ENCODE measurements around the gene ATG10.
A peak's percentile ranks its signal among the peaks of the same experiment; 100 is the strongest.
"Not testable (repeated sequence)": the region's sequence is repeated elsewhere in the genome, so short reads cannot be mapped to it uniquely, and the experiment has no call there.

ATG10 gene

DNA sequence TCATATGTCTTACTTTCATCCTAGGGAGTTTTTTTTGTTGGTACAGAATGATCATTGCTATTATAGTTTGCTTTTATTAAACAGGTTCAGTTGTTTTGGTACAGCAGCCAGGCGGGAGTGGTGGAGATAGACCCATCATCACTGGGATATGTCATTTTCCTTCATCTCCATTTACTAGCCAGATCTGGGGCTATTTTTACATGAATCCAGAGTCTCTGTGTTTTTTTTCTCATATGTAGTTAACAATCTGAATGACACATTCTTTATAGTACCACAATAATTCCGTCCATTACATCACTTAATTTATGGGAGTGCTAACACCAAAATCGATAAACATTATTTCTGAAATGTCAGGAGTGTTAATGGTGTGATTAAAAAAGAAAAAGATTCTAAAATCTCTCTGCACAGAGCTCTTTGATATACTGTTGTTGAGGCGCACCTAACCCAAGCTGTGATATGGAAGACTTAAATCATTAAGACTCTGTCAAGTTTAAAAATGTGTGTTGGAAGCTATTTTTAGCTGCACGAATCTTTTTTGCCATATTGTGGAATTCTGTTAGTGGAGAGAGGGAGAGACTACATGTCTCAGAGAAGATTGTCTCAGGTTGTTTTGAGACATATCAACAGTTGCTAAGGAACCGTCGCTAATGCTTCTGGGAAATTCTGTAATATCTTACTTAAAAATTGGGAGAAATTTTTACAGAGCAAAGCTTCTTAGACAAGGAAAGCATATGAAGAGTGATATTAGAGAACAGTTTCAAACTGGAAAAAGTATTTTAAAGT, 246.7 kb downstream of the ATG10 start:
- DNase-seq (ENCODE audit: low read depth, low spot score) = no peak

DNA sequence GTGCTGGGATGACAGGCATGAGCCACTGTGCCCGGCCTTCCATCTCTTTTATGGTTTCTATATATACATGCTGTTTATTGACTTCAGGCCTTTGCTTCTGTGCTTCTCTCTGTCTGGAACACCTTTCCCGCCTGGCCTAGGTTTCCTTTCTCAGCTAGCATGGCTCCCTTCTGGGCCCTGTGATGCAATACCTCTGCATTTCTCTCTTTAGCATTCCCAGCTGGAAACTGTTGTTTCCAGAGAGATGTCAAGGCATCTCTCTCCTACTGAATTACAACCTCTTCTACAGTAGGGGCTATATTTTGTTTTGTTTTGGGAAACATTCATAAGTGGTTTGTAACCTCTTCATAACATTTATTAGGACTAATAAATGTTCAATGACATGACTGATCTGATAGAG, 249.2 kb downstream of the ATG10 start:
- DNase-seq (ENCODE audit: low read depth, low spot score) = no peak

DNA sequence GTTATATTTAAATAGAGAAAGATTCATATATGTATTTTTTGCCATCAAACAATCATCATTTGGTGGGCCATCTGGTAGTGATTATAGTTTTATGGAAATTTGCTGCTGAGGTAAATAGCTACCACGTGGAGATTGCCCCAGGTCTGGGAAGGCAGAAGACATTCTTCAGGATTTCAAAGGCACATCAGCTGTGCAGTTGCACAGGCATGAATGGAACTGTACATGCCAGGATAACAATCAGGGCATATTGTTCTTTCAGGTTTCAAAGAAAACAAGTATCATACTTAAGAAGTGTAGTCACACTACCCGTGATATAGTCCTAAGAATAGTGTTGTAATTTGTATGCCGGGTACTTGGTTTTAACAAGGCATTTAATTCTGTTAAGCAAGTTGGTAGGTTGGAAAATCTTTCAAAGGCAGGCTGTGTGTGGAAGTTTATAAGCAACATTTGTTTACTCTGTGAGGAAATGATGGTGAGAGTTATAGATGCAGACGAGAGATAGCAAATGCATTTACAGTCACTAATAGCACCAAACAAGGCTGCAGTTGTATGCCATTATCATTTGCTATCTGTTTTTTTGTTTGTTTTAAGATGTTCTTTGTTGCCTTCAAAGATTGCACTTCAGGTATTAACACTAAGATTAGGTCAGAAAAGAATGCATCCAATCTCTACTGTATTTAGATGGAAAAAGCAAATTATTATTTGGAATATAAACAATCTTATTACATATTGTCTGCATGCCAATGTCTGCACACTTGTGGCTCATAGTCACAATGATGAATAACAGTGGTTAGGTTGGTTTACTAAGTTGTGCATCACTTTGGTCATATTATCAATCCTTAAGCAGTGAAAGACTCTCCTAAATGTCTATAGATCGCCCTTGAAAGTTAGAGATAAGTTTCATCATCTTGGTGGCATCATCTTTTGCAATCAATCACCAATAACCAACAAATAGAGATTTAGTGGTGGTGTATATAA, 251.1 kb downstream of the ATG10 start:
- no peak for DNase-seq (ENCODE audit: low read depth, low spot score)

DNA sequence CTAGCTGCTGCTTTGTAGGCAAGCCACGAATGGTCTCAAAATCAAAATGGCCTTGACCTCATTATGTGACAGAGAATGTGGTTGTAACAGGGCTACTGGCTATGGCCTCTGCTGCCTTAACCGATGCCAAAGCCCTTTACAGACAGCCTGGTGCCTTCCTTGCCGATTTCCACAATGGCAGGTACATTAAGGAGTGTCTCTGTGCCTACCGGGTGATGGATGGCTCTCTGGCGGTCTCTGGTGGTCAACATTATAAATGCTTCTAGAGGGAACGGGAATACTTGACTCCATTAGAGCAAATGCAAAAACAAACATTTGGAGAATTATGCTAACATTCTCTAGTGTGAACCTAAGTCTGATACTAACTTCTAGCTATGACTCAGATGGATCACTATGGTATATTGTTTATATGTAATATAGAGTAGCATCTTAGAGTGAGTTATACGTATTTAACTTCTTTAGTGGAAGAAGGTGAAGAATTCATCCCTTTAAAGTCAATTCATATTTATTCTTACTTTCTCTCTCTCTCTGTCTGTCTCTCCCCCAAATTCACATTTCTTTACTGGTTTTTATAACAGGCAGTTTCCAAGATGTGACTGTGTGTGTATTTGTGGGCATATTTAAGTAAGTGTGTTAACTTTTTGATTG, 253.8 kb downstream of the ATG10 start:
- DNase-seq (ENCODE audit: low read depth, low spot score) = peak; percentile 17

DNA sequence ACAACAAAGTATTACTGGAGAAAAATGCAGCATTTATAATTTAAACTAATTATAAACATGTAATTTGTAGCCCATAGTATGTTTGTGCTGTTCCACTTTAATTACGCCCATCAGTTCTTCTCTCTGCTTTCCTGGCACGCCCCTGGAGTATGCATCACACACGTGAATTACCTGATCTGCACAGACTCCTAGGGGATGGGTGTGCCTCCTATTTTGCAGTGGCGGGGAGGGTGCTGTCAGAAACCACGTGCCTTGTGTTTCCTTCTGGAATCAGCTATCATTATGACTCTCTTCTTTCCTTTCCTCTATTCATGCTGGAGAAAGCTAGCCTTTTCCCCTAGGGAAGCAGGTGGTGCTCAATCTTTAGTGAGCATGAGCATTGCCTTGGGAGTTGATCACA, 263.1 kb downstream of the ATG10 start:
- no peak for DNase-seq (ENCODE audit: low read depth, low spot score)

GRCh38 chr5:82244151-82244550, 272.3 kb downstream of the ATG10 start:
- DNase-seq (ENCODE audit: low read depth, low spot score) = no peak

GRCh38 chr5:82244854-82245635, 273.2 kb downstream of the ATG10 start:
- no peak for DNase-seq (ENCODE audit: low read depth, low spot score)

GRCh38 chr5:82246960-82247574, 275.2 kb downstream of the ATG10 start:
- no peak for DNase-seq (ENCODE audit: low read depth, low spot score)

DNA sequence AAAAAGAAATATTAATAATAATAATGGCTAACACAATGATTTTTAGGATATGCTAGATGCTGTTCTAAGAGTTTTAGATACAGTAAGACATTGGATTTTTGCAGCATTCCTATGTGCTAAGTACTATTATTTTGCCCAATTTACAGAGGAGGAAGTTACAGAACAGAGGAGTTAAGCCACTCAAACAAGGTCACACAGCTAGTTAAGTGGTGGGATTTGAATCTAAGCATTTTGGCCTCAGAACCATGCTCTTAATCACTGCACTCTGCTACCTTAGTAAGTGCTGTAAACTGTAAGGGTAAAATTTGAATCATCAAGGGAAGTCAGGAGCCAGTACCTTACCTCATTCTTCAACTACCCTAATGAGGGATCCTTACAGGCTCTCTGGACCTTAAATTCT, 280.9 kb downstream of the ATG10 start:
- DNase-seq (ENCODE audit: low read depth, low spot score) = no peak

- DNase-seq (ENCODE audit: low read depth, low spot score) = no peak
Observed at GRCh38 chr5:82255844-82256243, 284.0 kb downstream of the ATG10 start.

- DNase-seq (ENCODE audit: low read depth, low spot score) = no peak
Observed at GRCh38 chr5:82257247-82257646, 285.4 kb downstream of the ATG10 start.

- no peak for DNase-seq (ENCODE audit: low read depth, low spot score)
Observed at GRCh38 chr5:82257729-82258128, 285.9 kb downstream of the ATG10 start.

GRCh38 chr5:82259172-82259800, 287.5 kb downstream of the ATG10 start:
- no peak for DNase-seq (ENCODE audit: low read depth, low spot score)

DNA sequence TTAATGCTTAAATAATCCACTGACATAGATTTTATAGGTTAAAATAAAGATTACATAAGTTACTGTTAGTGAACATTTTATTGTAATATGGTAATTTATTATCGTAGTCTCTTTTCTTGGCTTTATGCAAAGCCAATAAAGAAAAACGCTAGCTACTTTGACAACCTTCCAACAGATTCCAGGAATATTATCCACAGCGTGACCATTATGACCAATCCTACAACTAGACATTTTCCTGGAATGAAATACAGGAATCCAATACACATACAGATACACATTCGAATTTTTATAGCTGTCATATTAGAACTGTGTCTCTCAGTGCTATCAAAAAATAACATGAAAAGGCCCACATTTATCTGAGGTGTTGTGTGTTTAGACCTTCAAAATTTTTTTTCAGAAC, 293.2 kb downstream of the ATG10 start:
- no peak for DNase-seq (ENCODE audit: low read depth, low spot score)

DNA sequence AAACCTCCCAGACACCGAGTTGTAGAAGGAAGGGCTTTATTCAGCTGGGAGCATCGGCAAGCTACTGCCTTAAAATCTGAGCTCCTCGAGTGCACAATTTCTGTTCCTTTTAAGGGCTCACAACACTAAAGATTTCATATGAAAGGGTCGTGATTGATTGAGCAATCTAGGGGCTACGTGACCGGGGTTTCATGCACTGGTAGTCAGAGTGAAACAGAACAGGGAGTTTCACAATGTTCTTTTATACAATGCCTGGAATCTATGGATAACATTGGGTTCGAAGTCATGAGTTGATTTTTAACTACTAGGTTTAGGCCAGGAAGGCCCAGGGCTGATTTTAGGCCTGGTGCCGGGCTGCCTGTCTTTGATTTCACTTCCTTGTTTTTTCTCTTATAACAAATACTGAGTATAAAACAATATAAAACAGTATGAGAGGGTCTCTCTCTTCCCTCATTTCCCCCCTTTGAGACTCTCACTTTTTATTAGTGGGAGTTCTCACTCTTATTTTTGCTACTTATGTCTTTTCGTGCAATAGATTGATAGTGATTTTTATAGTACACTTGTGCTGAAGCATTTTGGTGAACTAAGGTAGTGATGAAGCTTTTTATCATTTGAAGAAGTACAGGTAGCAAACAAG, 295.6 kb downstream of the ATG10 start:
- DNase-seq (ENCODE audit: low read depth, low spot score) = not testable (repeated sequence)

DNA sequence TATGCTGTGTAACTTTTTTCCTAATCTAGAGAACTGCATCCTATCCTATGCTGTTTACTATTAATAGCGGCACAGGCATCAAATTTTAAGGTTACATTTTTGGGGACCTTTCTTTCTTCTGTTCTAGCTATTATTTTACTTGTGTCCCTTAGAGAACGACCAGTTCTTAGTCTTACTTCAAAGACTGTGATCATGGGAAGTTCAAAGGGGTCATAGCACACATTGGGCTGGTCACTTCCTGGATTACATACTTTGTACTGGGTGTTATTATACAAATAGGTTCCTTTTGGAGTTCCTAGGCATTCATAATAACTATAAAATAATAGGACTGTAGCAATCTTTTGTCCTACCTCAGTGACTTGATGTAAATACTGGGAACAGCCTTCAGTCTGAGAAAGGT, 297.5 kb downstream of the ATG10 start:
- not testable (repeated sequence) for DNase-seq (ENCODE audit: low read depth, low spot score)

DNA sequence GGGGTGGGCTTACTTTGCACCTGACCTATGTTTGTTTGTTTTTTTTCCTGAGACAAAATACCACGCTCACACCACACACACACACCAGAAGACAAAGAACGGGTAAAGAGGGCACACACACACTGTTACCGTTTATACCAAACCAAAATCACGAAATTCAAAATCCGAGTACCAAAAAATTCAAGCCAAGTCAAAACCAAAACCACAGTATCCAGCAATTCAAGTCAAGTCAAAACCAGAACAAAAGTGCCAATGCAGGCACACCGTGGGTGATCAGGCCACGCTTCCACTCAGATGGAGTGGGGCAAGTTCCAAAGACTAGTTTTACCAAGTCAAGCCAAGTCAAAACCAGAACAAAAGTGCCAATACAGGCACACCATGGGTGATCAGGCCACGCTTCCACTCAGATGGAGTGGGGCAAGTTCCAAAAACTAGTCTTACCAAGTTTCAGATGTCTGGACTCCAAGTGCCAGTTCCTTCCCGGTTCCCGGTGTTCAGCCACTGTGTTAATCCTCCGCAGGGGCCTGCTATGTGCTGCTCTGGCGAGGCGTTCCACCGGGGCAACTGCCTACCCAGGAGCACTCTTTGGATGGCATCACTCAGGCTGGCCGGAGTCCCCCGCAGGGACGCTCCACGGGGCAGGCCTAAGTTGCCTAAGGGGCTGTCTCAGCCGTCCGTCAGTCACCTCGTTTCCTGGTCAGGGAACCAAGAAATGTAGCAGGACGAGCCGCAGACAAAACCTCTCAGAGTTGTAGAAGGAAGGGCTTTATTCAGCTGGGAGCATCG, 300.9 kb downstream of the ATG10 start:
- DNase-seq (ENCODE audit: low read depth, low spot score) = not testable (repeated sequence)

GRCh38 chr5:82273426-82273825, 301.6 kb downstream of the ATG10 start:
- DNase-seq (ENCODE audit: low read depth, low spot score) = not testable (repeated sequence)
